Caco-2 (cell line): ENCODE data around the gene PDE1C. TPM values are rescaled to one million over a fixed set of nuclear protein-coding genes. Genes with fewer than 3 reads are reported as not detected.

ENCODE experiments used
- BruUV-seq: library from RNA; stranded (reverse); fragments of 400-500 nt; replicated peaks from 2 replicates; lab custom pipeline; 2021; lab: Mats Ljungman, UMichigan
- CTCF ChIA-PET: fragments of 300-600 bp; sonication (Branson Sonifier 250); formaldehyde crosslinking; loops from one replicate; lab custom pipeline; 2022; ENCODE audit warnings: antibody characterized with exemption; lab: Charles Lee
- POLR2A ChIA-PET: fragments of 300-600 bp; sonication (Branson Sonifier 250); formaldehyde crosslinking; loops from one replicate; lab custom pipeline; 2022; ENCODE audit warnings: antibody characterized with exemption; lab: Charles Lee
- DNase-seq, 2 experiments: peaks; one replicate each; pipeline versions ENCODE4 v3.0.0 to v3.0.0-alpha.2; 2020 to 2022
- H3K27me3 ChIP-seq: replicated peaks from 2 replicates; pipeline ENCODE4 v1.6.0; 2011; ENCODE audit warnings: low read length; ENCODE audit not compliant: control insufficient read depth, insufficient read depth
- H3K36me3 ChIP-seq: 2 replicates; pipeline ENCODE4 v1.5.1; 2011; ENCODE audit warnings: low read length; ENCODE audit not compliant: control insufficient read depth, insufficient read depth
- H3K4me1 ChIP-seq: fragments of 250-450 bp; sonication (Bioruptor Pico); 2 replicates; pipeline ENCODE4 v1.5.1; 2020; ENCODE audit warnings: mild to moderate bottlenecking
- H3K4me3 ChIP-seq: 2 replicates; pipeline ENCODE4 v1.5.1; 2011; ENCODE audit warnings: low read depth, mild to moderate bottlenecking, control low read depth, low read length
- H3K9me3 ChIP-seq: fragments of 250-450 bp; sonication (Bioruptor Pico); 2 replicates; pipeline ENCODE4 v1.5.1; 2020; ENCODE audit warnings: mild to moderate bottlenecking, moderate library complexity
- H3K27ac Mint-ChIP-seq: one replicate; pipeline ENCODE4 v1.8.0; 2022; ENCODE audit warnings: mixed read lengths; ENCODE audit not compliant: unreplicated experiment
- H3K27me3 Mint-ChIP-seq: one replicate; pipeline ENCODE4 v1.8.0; 2022; ENCODE audit warnings: mixed read lengths; ENCODE audit not compliant: insufficient read depth, unreplicated experiment
- H3K36me3 Mint-ChIP-seq: one replicate; pipeline ENCODE4 v1.8.0; 2022; ENCODE audit warnings: mild to moderate bottlenecking, mixed read lengths; ENCODE audit not compliant: insufficient read depth, unreplicated experiment
- H3K4me1 Mint-ChIP-seq: one replicate; pipeline ENCODE4 v1.8.0; 2022; ENCODE audit warnings: low read depth, mixed read lengths; ENCODE audit not compliant: unreplicated experiment
- H3K4me3 Mint-ChIP-seq: one replicate; pipeline ENCODE4 v1.8.0; 2022; ENCODE audit warnings: mild to moderate bottlenecking, moderate library complexity, mixed read lengths; ENCODE audit not compliant: unreplicated experiment
- H3K9me3 Mint-ChIP-seq: one replicate; pipeline ENCODE4 v1.8.0; 2022; ENCODE audit warnings: mixed read lengths; ENCODE audit not compliant: unreplicated experiment
- intact Hi-C: fragments of 100-400 bp; cut with micrococcal nuclease; formaldehyde crosslinking; loops from one replicate; pipeline ENCODE4 v1.10.0; 2022; ENCODE audit not compliant: unreplicated experiment
- total RNA-seq: library from RNA; stranded (reverse); gene quantifications from 2 replicates; pipeline ENCODE4 v1.2.3, GENCODE V29; 2022
- TF ChIP-seq, protein P1 (sequence below), 2 experiments: fragments of 200-600 bp in 1 of 2; IDR thresholded peaks; 1 replicate in 1 of 2; 2 replicates in 1 of 2; pipeline versions ENCODE4 v1.5.1 to v1.8.0; 2011 to 2022; ENCODE audit warnings: antibody characterized with exemption in 1 of 2, control low read depth in 1 of 2, inconsistent platforms in 1 of 2, low read depth in 1 of 2, low read length in 1 of 2, mild to moderate bottlenecking in 1 of 2, moderate library complexity in 1 of 2; ENCODE audit not compliant: insufficient read depth in 1 of 2, severe bottlenecking in 1 of 2, unreplicated experiment in 1 of 2

Gene PDE1C
- total RNA-seq, 1 experiment from 2014 or later, result not detected

DNA sequence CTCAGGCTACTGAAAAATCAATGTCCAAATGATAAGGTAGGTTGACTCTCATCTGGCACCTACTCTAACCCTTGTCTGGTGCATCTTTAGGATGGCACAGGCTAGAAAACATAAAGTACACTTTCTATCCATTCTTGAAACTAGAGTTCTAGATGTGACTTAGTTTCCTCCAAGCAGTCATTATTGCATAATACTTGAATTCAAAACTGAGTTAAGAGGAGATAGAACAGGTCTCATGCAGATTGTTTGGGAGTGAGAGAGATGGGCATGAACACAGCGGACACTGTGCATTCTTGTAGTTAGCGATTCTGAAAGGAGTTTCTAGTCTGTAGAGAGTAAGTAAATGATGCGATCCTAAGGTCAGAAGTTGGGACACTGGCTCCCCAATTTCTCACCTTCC is 149.2 kb downstream of the PDE1C start:
- POLR2A ChIA-PET, result no interaction called here

GRCh38 chr7:31919678-31920369 is 150.4 kb downstream of the PDE1C start:
- no peaks in the 10 kb centered on the region for H3K36me3 ChIP-seq
- TF ChIP-seq, protein P1, sequence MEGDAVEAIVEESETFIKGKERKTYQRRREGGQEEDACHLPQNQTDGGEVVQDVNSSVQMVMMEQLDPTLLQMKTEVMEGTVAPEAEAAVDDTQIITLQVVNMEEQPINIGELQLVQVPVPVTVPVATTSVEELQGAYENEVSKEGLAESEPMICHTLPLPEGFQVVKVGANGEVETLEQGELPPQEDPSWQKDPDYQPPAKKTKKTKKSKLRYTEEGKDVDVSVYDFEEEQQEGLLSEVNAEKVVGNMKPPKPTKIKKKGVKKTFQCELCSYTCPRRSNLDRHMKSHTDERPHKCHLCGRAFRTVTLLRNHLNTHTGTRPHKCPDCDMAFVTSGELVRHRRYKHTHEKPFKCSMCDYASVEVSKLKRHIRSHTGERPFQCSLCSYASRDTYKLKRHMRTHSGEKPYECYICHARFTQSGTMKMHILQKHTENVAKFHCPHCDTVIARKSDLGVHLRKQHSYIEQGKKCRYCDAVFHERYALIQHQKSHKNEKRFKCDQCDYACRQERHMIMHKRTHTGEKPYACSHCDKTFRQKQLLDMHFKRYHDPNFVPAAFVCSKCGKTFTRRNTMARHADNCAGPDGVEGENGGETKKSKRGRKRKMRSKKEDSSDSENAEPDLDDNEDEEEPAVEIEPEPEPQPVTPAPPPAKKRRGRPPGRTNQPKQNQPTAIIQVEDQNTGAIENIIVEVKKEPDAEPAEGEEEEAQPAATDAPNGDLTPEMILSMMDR (IDR thresholded peaks at IDR 0.05; ENCODE audit: insufficient read depth in 1 of 2, low read depth in 1 of 2, low read length in 1 of 2, severe bottlenecking in 1 of 2, unreplicated experiment in 1 of 2), result no peak
- Mint-ChIP-seq H3K27me3 (no peaks in the 10 kb centered on the region), H3K4me3 (no peak overlapping the region), H3K9me3 (no peaks in the 10 kb centered on the region), H3K27ac (no peak overlapping the region), H3K4me1 (no peaks in the 10 kb centered on the region), H3K36me3 (no peaks in the 10 kb centered on the region)
- CTCF ChIA-PET, result no interaction called here
- no peaks in the 10 kb centered on the region; the same call in 1 of the 2 replicates for H3K27me3 ChIP-seq
- intact Hi-C loops, result no loop called here
- no TSS peak for BruUV-seq
- no peak for DNase-seq
- no peak overlapping the region for H3K4me3 ChIP-seq
- H3K4me1 ChIP-seq, result no peaks in the 10 kb centered on the region
- POLR2A ChIA-PET, result no interaction called here
- H3K9me3 ChIP-seq, result no peaks in the 10 kb centered on the region; the same call in 1 of the 2 replicates

More for the DNA sequence above, 149.2 kb downstream of the PDE1C start:
- no peaks in the 10 kb centered on the region for H3K9me3 Mint-ChIP-seq
- intact Hi-C loops, result no loop called here
- BruUV-seq, result no TSS peak
- H3K9me3 ChIP-seq, result no peaks in the 10 kb centered on the region; the same call in 1 of the 2 replicates
- H3K4me1 ChIP-seq, result no peaks in the 10 kb centered on the region
- H3K27me3 ChIP-seq, result no peaks in the 10 kb centered on the region; the same call in 1 of the 2 replicates
- no peaks in the 10 kb centered on the region for H3K36me3 ChIP-seq
- TF ChIP-seq, protein P1 (IDR thresholded peaks at IDR 0.05; ENCODE audit: insufficient read depth in 1 of 2, low read depth in 1 of 2, low read length in 1 of 2, severe bottlenecking in 1 of 2, unreplicated experiment in 1 of 2), result no peak
- no peak overlapping the region for H3K27ac Mint-ChIP-seq
- no peak for DNase-seq
- no peaks in the 10 kb centered on the region for H3K27me3 Mint-ChIP-seq
- no peak overlapping the region for H3K4me3 ChIP-seq
- no peak overlapping the region for H3K4me3 Mint-ChIP-seq
- no peaks in the 10 kb centered on the region for H3K36me3 Mint-ChIP-seq
- CTCF ChIA-PET, result no interaction called here
- H3K4me1 Mint-ChIP-seq, result no peaks in the 10 kb centered on the region

DNA sequence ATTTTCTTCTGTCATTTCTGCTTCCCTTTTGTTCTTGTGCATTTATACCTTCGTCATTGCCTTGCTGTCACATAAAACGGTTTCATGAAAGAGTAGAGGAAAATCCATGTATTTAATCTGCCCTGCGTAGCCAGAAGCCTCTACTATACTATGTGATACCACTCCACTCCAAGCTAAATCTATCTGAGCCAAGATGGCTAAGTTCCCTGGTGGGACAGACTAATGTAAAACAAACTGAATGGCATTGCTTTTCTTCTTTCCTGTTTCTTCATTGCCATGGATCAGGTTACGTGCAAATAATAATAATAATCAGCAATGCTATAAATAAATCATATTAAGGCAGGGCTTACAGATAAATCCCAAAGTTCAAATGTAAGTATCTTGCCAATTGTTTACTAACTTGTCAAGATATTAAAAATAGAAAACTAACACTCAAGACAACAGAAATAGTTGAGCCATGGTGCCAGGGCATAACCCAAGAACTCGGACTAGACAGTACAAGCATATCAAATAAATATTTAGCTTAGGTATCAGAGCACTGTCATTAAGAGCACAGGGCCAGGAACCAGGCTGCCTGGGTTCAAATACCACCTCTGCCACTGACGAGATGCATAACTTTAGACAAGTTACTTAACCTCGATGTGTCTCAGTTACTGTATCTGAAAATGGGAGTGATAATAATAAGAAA is 151.4 kb downstream of the PDE1C start:
- Mint-ChIP-seq H3K27ac (no peak overlapping the region), H3K36me3 (no peaks in the 10 kb centered on the region), H3K4me3 (no peak overlapping the region), H3K4me1 (no peaks in the 10 kb centered on the region), H3K27me3 (no peaks in the 10 kb centered on the region), H3K9me3 (no peaks in the 10 kb centered on the region)
- ChIA-PET POLR2A (no interaction called here), CTCF (no interaction called here)
- no peak overlapping the region for H3K4me3 ChIP-seq
- no peaks in the 10 kb centered on the region for H3K36me3 ChIP-seq
- no TSS peak for BruUV-seq
- intact Hi-C loops, result no loop called here
- H3K4me1 ChIP-seq, result no peaks in the 10 kb centered on the region
- TF ChIP-seq, protein P1 (IDR thresholded peaks at IDR 0.05; ENCODE audit: insufficient read depth in 1 of 2, low read depth in 1 of 2, low read length in 1 of 2, severe bottlenecking in 1 of 2, unreplicated experiment in 1 of 2), result no peak
- no peaks in the 10 kb centered on the region; the same call in 1 of the 2 replicates for H3K27me3 ChIP-seq
- H3K9me3 ChIP-seq, result no peaks in the 10 kb centered on the region; the same call in 1 of the 2 replicates
- no peak for DNase-seq
